GM20000 (cell line): ENCODE results near the gene EPSTI1.

Experiments
- DNase-seq: peaks from one replicate; pipeline ENCODE4 v3.0.0; 2012; ENCODE audit warnings: low spot score
- TF ChIP-seq, protein P1 (sequence below): IDR thresholded peaks from 2 replicates; pipeline ENCODE4 v1.5.1; 2012; ENCODE audit warnings: mild to moderate bottlenecking, control low read depth; ENCODE audit errors: extremely low read depth, missing control alignments

EPSTI1 gene

DNA sequence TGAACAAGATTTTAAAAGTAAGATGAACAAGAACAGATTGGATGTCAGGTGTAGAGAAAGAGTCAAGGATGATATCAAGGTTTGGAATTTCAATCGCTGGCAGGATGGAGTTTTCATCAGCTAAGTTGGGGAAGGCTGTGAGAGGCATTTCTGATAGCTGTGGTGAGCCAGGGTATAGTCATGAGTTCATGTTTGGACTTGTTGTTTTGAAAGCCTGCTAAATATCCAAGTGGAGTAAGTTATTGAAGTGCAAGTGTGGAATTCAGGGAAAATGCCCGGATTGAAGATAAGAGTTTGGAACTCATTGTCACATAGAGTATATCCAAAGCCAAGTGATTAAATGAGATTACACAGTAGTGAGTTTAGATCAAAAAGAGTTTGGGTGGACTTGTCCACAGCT, 11.0 kb upstream of the EPSTI1 start:
- TF ChIP-seq, protein P1, sequence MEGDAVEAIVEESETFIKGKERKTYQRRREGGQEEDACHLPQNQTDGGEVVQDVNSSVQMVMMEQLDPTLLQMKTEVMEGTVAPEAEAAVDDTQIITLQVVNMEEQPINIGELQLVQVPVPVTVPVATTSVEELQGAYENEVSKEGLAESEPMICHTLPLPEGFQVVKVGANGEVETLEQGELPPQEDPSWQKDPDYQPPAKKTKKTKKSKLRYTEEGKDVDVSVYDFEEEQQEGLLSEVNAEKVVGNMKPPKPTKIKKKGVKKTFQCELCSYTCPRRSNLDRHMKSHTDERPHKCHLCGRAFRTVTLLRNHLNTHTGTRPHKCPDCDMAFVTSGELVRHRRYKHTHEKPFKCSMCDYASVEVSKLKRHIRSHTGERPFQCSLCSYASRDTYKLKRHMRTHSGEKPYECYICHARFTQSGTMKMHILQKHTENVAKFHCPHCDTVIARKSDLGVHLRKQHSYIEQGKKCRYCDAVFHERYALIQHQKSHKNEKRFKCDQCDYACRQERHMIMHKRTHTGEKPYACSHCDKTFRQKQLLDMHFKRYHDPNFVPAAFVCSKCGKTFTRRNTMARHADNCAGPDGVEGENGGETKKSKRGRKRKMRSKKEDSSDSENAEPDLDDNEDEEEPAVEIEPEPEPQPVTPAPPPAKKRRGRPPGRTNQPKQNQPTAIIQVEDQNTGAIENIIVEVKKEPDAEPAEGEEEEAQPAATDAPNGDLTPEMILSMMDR = no peak
- DNase-seq = no peak

DNA sequence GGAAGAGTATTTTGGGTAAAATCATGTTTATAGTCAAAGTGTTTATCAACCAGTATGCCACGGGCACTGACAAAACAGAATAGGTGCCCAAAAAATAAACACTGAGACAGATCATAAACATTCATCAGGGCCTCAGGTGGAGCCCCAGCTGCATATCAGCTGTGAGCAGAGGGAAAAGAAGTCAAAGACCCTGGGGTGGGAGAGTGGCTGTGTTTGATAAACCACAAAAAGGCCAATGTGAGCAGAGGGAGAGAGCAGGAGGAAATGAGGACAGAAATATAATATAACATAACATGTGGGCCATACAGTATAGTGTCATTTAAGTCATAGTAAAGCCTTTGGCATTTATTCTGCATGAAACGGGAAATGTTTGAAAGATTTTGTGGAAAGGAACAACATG, 10.0 kb upstream of the EPSTI1 start:
- no peak for DNase-seq

DNA sequence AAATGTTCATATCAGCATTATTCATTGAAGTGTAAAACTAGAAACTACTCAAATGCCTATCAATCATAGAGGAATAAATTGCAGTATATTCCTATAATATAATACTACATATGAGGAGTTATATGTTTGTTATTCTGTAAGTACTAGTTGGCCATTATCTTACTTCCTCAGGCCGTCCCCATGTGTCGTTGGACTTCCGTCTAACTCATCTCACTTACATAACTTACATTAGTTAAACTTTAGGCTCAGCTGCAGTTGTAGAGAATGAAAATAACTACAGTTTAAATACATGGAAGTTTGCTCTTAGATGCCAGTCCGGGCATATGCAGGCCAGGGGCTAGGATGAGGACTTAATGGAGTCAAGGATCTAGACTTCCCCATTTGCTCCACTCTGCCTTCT, 8.6 kb upstream of the EPSTI1 start:
- no peak for DNase-seq
- TF ChIP-seq, protein P1 = no peak

More for the DNA sequence above, 10.0 kb upstream of the EPSTI1 start:
- TF ChIP-seq, protein P1 = no peak

DNA sequence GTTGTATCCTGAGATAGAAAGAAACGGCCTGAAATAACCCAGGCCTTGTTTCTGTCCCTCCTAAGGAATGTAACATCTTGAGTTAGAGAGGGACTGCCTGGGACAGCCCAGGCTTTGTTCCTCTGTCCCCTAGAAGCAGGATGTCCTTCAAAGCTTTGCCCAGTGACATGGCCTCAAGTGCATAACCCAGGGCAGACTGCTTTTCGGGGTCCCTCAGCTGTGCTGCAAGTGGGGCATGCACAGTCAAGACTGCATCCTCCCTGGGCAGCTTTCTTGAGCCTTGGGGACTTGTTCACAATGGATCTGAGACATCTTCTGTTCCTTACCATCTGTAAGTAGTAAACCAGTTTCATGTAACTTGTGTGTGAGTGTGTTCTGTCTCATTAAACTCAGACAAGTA, 7.5 kb upstream of the EPSTI1 start:
- DNase-seq = no peak
- TF ChIP-seq, protein P1 = no peak

DNA sequence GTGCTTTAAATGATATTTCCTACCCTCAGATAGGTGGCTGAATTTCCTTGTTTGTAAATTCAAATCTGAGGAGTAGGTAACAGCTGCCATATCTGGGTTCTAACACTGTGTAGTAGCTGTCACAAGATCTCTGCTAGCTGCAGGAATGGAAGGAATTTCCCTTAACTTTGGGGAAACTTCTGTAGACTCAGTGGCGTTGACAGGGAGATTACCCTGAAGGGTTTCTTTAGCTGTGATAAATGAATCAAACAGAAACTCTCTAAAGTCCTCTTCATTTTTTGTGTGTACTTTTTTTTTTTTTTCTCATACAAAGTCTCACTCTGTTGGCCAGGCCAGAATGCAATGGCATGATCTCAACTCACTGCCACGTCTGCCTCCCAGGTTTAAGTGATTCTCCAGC, 5.3 kb upstream of the EPSTI1 start:
- peak; percentile 44 for DNase-seq
- TF ChIP-seq, protein P1 = no peak

DNA sequence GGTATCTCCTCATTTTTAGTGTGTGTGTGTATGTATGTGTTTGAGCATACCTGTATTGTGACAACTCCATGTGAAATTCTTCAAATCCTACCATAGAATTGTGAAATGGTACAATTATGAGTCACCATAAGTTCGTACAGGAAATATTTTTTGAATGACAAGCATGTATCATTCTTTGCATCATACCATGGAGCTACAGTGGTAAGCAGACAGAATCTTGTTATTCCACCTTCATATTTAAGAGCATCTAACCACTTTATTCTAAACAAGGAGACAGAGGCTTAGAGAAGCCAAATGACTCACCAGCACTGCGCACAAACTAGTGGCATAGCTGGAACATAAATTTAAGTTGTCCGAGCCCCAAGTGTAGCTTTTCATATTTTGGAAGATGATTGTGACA, 4.5 kb upstream of the EPSTI1 start:
- TF ChIP-seq, protein P1 = no peak
- no peak for DNase-seq

DNA sequence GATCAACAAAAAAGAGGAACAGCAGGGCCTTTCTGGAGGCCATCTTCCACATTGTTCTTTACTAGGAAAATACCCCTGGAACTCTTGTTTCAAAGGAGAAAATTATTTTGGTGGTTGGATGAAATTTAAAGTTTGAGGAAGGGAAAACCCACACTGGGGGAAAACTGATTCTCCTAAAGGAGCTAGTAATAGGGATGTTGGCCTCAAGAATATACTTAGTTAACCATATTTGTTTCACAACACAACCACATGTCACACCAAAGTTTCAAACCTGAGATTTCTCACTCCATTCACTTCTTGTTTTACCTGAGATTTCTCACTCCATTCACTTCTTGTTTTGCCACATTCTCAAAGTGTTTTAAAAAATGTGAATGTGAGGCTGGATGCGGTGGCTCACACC, 2.8 kb upstream of the EPSTI1 start:
- DNase-seq = no peak

More for the DNA sequence above, 2.8 kb upstream of the EPSTI1 start:
- TF ChIP-seq, protein P1 = no peak
